HCT116 (cell line): ENCODE data around the gene UPF1.

Experiments
- ATF3 ChIP-seq: IDR thresholded peaks from 2 replicates; pipeline ENCODE4 v1.6.1; 2012
- CTCF ChIP-seq, 3 experiments: fragments of 200-600 bp in 1 of 3; sonication (generic) in 1 of 3; IDR thresholded peaks in 2 of 3; conservative IDR thresholded peaks in 1 of 3; 2 replicates each; pipeline ENCODE4 v1.5.1; 2012 to 2017; ENCODE audit warnings: low read depth in 2 of 3, low read length in 2 of 3, antibody characterized with exemption in 1 of 3, borderline replicate concordance in 1 of 3, control low read depth in 1 of 3, mild to moderate bottlenecking in 1 of 3, mixed read lengths in 1 of 3, mixed run types in 1 of 3, moderate library complexity in 1 of 3; ENCODE audit not compliant: insufficient read depth in 1 of 3
- EGR1 ChIP-seq: IDR thresholded peaks from 2 replicates; pipeline ENCODE4 v1.6.1; 2012; ENCODE audit warnings: low read depth
- EZH2 ChIP-seq: fragments of 200-600 bp; sonication (generic); IDR thresholded peaks from 2 replicates; pipeline ENCODE4 v1.6.1; 2017; ENCODE audit warnings: antibody characterized with exemption, mixed run types
- EZH2phosphoT487 ChIP-seq: fragments of 200-600 bp; IDR thresholded peaks from 2 replicates; pipeline ENCODE4 v1.6.1; 2018; ENCODE audit warnings: antibody characterized with exemption, borderline replicate concordance
- JUND ChIP-seq: IDR thresholded peaks from 2 replicates; pipeline ENCODE4 v1.6.1; 2012
- POLR2A ChIP-seq: IDR thresholded peaks from 2 replicates; pipeline ENCODE4 v1.7.0; 2011; ENCODE audit warnings: borderline replicate concordance; ENCODE audit not compliant: insufficient read depth, insufficient read length; ENCODE audit errors: extremely low read depth
- POLR2AphosphoS5 ChIP-seq: IDR thresholded peaks from 2 replicates; pipeline ENCODE4 v1.6.1; 2011; ENCODE audit warnings: mild to moderate bottlenecking, low read depth, low read length, moderate library complexity
- REST ChIP-seq: IDR thresholded peaks from 2 replicates; pipeline ENCODE4 v1.6.1; 2012; ENCODE audit warnings: low read depth
- SIN3A ChIP-seq: IDR thresholded peaks from 2 replicates; pipeline ENCODE4 v1.6.1; 2012; ENCODE audit warnings: low read depth
- YY1 ChIP-seq: IDR thresholded peaks from 2 replicates; pipeline ENCODE4 v1.6.1; 2011; ENCODE audit warnings: low read length, low read depth, moderate library complexity, mild to moderate bottlenecking; ENCODE audit not compliant: insufficient replicate concordance; ENCODE audit errors: extremely low read depth
- ZFX ChIP-seq: fragments of 450-650 bp; IDR thresholded peaks from 2 replicates; pipeline ENCODE4 v1.6.1; 2017
- ZNF274 ChIP-seq: fragments of 200-500 bp; sonication (Bioruptor generic); IDR thresholded peaks from 2 replicates; pipeline ENCODE4 v1.6.1; 2014; ENCODE audit warnings: mild to moderate bottlenecking, low read depth, low read length, inconsistent platforms

- TF ChIP-seq EZH2phosphoT487 = no peak
- TF ChIP-seq POLR2A = no peak
- no peak for TF ChIP-seq CTCF (IDR thresholded peaks at IDR 0.05 in 2 of 3, conservative IDR thresholded peaks at IDR 0.05 in 1 of 3; ENCODE audit: borderline replicate concordance in 1 of 3, insufficient read depth in 1 of 3, low read depth in 2 of 3, low read length in 2 of 3)
- no peak for TF ChIP-seq REST
- no peak for TF ChIP-seq SIN3A
- no peak for TF ChIP-seq ZFX
- no peak for TF ChIP-seq EZH2
- no peak for TF ChIP-seq POLR2AphosphoS5
- no peak for TF ChIP-seq YY1
- TF ChIP-seq ATF3 = no peak
- no peak for TF ChIP-seq JUND
- no peak for TF ChIP-seq EGR1
- TF ChIP-seq ZNF274 = no peak
These were observed 17.3 kb downstream of the UPF1 start for GRCh38 chr19:18848878-18849661.
